IMR-90 (cell line): ENCODE results near the gene PAX8. TPM values are rescaled to one million over a fixed set of nuclear protein-coding genes. Genes with fewer than 3 reads are reported as not detected.
A peak's percentile ranks its signal among the peaks of the same experiment; 100 is the strongest.

ENCODE experiments used
- ATAC-seq: fragments of 200-7000 bp; cut with Tn5 transposase; 2 replicates; pipeline ENCODE4 v1.9.1; 2020; ENCODE audit warnings: low read depth, mild to moderate bottlenecking, moderate library complexity
- BruUV-seq: library from RNA; stranded (reverse); fragments of 400-500 nt; replicated peaks from 2 replicates; lab custom pipeline; 2021; lab: Mats Ljungman, UMichigan
- CTCF ChIA-PET: fragments of 300-600 bp; formaldehyde crosslinking; extraction: SDS; loops from one replicate; lab custom pipeline; 2021; ENCODE audit warnings: antibody characterized with exemption; lab: Yijun Ruan, JAX
- POLR2A ChIA-PET: fragments of 300-600 bp; sonication (Branson Sonifier 250); formaldehyde crosslinking; loops from one replicate; lab custom pipeline; 2022; ENCODE audit warnings: antibody characterized with exemption; ENCODE audit not compliant: unreplicated experiment; lab: Charles Lee
- DNase-seq: peaks from one replicate; pipeline ENCODE4 v3.0.0; 2013
- H2AFZ ChIP-seq: replicated peaks from 2 replicates; pipeline ENCODE3; 2013; ENCODE audit warnings: low read length, mild to moderate bottlenecking; ENCODE audit not compliant: poor library complexity
- H2AK5ac ChIP-seq: 2 replicates; pipeline ENCODE4 v1.6.1; 2013; ENCODE audit warnings: low read depth, low read length, inconsistent platforms
- H2AK9ac ChIP-seq: replicated peaks from 2 replicates; pipeline ENCODE3; 2013; ENCODE audit warnings: mild to moderate bottlenecking, low read depth, low read length, moderate library complexity; ENCODE audit not compliant: poor library complexity
- H2BK120ac ChIP-seq: 2 replicates; pipeline ENCODE4 v1.6.1; 2013; ENCODE audit warnings: low read depth, low read length, inconsistent platforms
- H2BK15ac ChIP-seq: 3 replicates; pipeline ENCODE4 v1.6.1; 2013; ENCODE audit warnings: low read depth, low read length, inconsistent platforms
- H2BK20ac ChIP-seq: 2 replicates; pipeline ENCODE4 v1.6.1; 2013; ENCODE audit warnings: low read depth, mild to moderate bottlenecking, inconsistent platforms, low read length, moderate library complexity
- H2BK5ac ChIP-seq: 2 replicates; pipeline ENCODE4 v1.6.1; 2013; ENCODE audit warnings: mild to moderate bottlenecking, low read depth, low read length, inconsistent platforms; ENCODE audit not compliant: poor library complexity, severe bottlenecking
- H3K14ac ChIP-seq: replicated peaks from 2 replicates; pipeline ENCODE4 v1.6.1; 2013; ENCODE audit warnings: low read depth, low read length, inconsistent platforms
- H3K18ac ChIP-seq: 2 replicates; pipeline ENCODE4 v1.6.1; 2013; ENCODE audit warnings: low read depth, low read length, control low read depth
- H3K23ac ChIP-seq: 2 replicates; pipeline ENCODE4 v1.6.1; 2013; ENCODE audit warnings: low read depth, low read length, inconsistent platforms
- H3K27ac ChIP-seq: 2 replicates; pipeline ENCODE4 v1.5.1; 2013; ENCODE audit warnings: mild to moderate bottlenecking, control low read depth, low read length; ENCODE audit not compliant: insufficient read depth
- H3K27me3 ChIP-seq: 2 replicates; pipeline ENCODE4 v1.6.1; 2013; ENCODE audit warnings: low read length; ENCODE audit not compliant: control insufficient read depth, insufficient read depth
- H3K36me3 ChIP-seq: 2 replicates; pipeline ENCODE4 v1.6.1; 2013; ENCODE audit warnings: low read length, mixed read lengths; ENCODE audit not compliant: control insufficient read depth, insufficient read depth
- H3K4ac ChIP-seq: 2 replicates; pipeline ENCODE4 v1.6.1; 2013; ENCODE audit warnings: low read depth, low read length, inconsistent platforms
- H3K4me1 ChIP-seq: 2 replicates; pipeline ENCODE4 v1.6.1; 2013; ENCODE audit warnings: low read length, mixed read lengths; ENCODE audit not compliant: control insufficient read depth, insufficient read depth
- H3K4me2 ChIP-seq: 2 replicates; pipeline ENCODE4 v1.6.1; 2013; ENCODE audit warnings: low read depth, mild to moderate bottlenecking, control low read depth, low read length, moderate library complexity
- H3K4me3 ChIP-seq: 2 replicates; pipeline ENCODE4 v1.5.1; 2013; ENCODE audit warnings: low read depth, mild to moderate bottlenecking, control low read depth, low read length, moderate library complexity; ENCODE audit not compliant: insufficient read depth
- H3K56ac ChIP-seq: 2 replicates; pipeline ENCODE4 v1.6.1; 2013; ENCODE audit warnings: low read length, inconsistent platforms; ENCODE audit not compliant: insufficient read depth; ENCODE audit errors: extremely low read depth
- H3K79me1 ChIP-seq, 2 experiments: 2 replicates each; pipeline ENCODE4 v1.6.1; 2013; ENCODE audit warnings: low read length in 2 of 2, inconsistent platforms in 1 of 2, low read depth in 1 of 2
- H3K9ac ChIP-seq: 2 replicates; pipeline ENCODE4 v1.6.1; 2013; ENCODE audit warnings: low read depth, low read length, control low read depth
- H3K9me1 ChIP-seq: 2 replicates; pipeline ENCODE4 v1.6.1; 2013; ENCODE audit warnings: low read length, inconsistent platforms; ENCODE audit not compliant: insufficient read depth
- H3K9me3 ChIP-seq: 2 replicates; pipeline ENCODE4 v1.6.1; 2013; ENCODE audit warnings: low read length; ENCODE audit not compliant: control insufficient read depth, insufficient read depth
- H4K20me1 ChIP-seq: 2 replicates; pipeline ENCODE4 v1.6.1; 2013; ENCODE audit warnings: low read length, inconsistent platforms; ENCODE audit not compliant: insufficient read depth
- H4K5ac ChIP-seq: 2 replicates; pipeline ENCODE4 v1.6.1; 2013; ENCODE audit warnings: mild to moderate bottlenecking, low read depth, low read length, control low read depth
- H4K8ac ChIP-seq, 2 experiments: 2 replicates each; pipeline ENCODE4 v1.6.1; 2013; ENCODE audit warnings: low read depth in 2 of 2, low read length in 2 of 2, control low read depth in 1 of 2, inconsistent platforms in 1 of 2
- H4K91ac ChIP-seq: 2 replicates; pipeline ENCODE4 v1.6.1; 2013; ENCODE audit warnings: low read depth, low read length, inconsistent platforms; ENCODE audit not compliant: insufficient read depth
- CHD1 ChIP-seq: IDR thresholded peaks from 2 replicates; pipeline ENCODE4 v1.6.1; 2012; ENCODE audit warnings: low read depth, low read length, improper control_type of control experiment
- CTCF ChIP-seq: conservative IDR thresholded peaks from 2 replicates; pipeline ENCODE4 v1.5.1; 2012; ENCODE audit warnings: mild to moderate bottlenecking, low read depth, low read length, improper control_type of control experiment
- ELK1 ChIP-seq: fragments of 150-350 bp; IDR thresholded peaks from 2 replicates; pipeline ENCODE4 v1.6.1; 2016; ENCODE audit warnings: low read depth, mild to moderate bottlenecking, low read length, moderate library complexity, borderline replicate concordance
- MAFK ChIP-seq: IDR thresholded peaks from 2 replicates; pipeline ENCODE4 v1.6.1; 2012; ENCODE audit warnings: low read depth, low read length, improper control_type of control experiment
- MAZ ChIP-seq: IDR thresholded peaks from 2 replicates; pipeline ENCODE4 v1.6.1; 2012; ENCODE audit warnings: low read depth, mild to moderate bottlenecking, low read length, improper control_type of control experiment, moderate library complexity, borderline replicate concordance
- MXI1 ChIP-seq: IDR thresholded peaks from 2 replicates; pipeline ENCODE4 v1.6.1; 2012; ENCODE audit warnings: low read depth, mild to moderate bottlenecking, low read length, moderate library complexity, borderline replicate concordance
- POLR2A ChIP-seq: IDR thresholded peaks from 2 replicates; pipeline ENCODE4 v1.6.1; 2012; ENCODE audit warnings: mild to moderate bottlenecking, low read depth, low read length
- RAD21 ChIP-seq: IDR thresholded peaks from 2 replicates; pipeline ENCODE4 v1.6.1; 2012; ENCODE audit warnings: low read length, improper control_type of control experiment
- RCOR1 ChIP-seq: IDR thresholded peaks from 2 replicates; pipeline ENCODE4 v1.6.1; 2012; ENCODE audit warnings: mild to moderate bottlenecking, low read length, improper control_type of control experiment; ENCODE audit not compliant: insufficient replicate concordance
- RFX5 ChIP-seq: IDR thresholded peaks from 2 replicates; pipeline ENCODE4 v1.8.0; 2012; ENCODE audit warnings: low read depth, mild to moderate bottlenecking, low read length, moderate library complexity
- SMC3 ChIP-seq: fragments of 150-350 bp; IDR thresholded peaks from 2 replicates; pipeline ENCODE4 v1.6.1; 2016; ENCODE audit warnings: low read depth, mild to moderate bottlenecking, antibody characterized with exemption, low read length, moderate library complexity
- USF2 ChIP-seq: fragments of 150-350 bp; IDR thresholded peaks from 2 replicates; pipeline ENCODE4 v1.6.1; 2017; ENCODE audit warnings: mild to moderate bottlenecking, antibody characterized with exemption, low read length, low read depth
- WGBS, 2 experiments: methylation state at CpG; one replicate each; pipeline versions ENCODE4 v1.1.5 to v1.1.7; 2013; ENCODE audit warnings: missing lambda C conversion rate in 2 of 2; ENCODE audit not compliant: insufficient read length in 1 of 2; ENCODE audit errors: extremely low coverage in 2 of 2; 5-methylcytosine and 5-hydroxymethylcytosine counted together
- dilution Hi-C: fragments of 300-500 bp; cut with HindIII; formaldehyde crosslinking; loops from one replicate; pipeline ENCODE4 v1.14.3; 2018; ENCODE audit warnings: low sequenced_read_pairs; ENCODE audit not compliant: unreplicated experiment
- in situ Hi-C: fragments of 300-500 bp; cut with MboI; formaldehyde crosslinking; loops from 3 replicates; pipeline ENCODE4 v1.14.3; 2019; ENCODE audit warnings: low sequenced_read_pairs, inconsistent platforms, mixed read lengths
- intact Hi-C: fragments of 100-400 bp; cut with micrococcal nuclease; formaldehyde crosslinking; loops from 2 replicates; pipeline ENCODE4 v1.10.0; 2022
- polyA plus RNA-seq, 3 experiments: library from polyadenylated mRNA; depleted of rRNA; stranded (reverse); fragments of >200 nt; gene quantifications; 2 replicates each; pipeline ENCODE4 v1.2.3, GENCODE V29; 2012; ENCODE audit warnings: low replicate concordance in 1 of 3
- total RNA-seq: library from RNA; depleted of rRNA; stranded (reverse); fragments of >200 nt; gene quantifications from 2 replicates; pipeline ENCODE4 v1.2.3, GENCODE V29; 2012

The PAX8 gene
- total and polyA plus RNA-seq, 2 of the 4 experiments (the other 2 are of a cell fraction) = 0.18 to 1.5 TPM

GRCh38 chr2:113198790-113199612, 79.7 kb downstream of the PAX8 start:
- H3K9me3 ChIP-seq = no peaks in the 10 kb centered on the region
- no peak overlapping the region for H4K5ac ChIP-seq
- TF ChIP-seq SMC3 (peak; percentile 54), MAZ (peak; percentile 93), RCOR1 (no peak), CHD1 (no peak), POLR2A (no peak), RAD21 (peak; percentile 44), MAFK (no peak), RFX5 (no peak), MXI1 (peak; percentile 82), CTCF (peak; percentile 83), USF2 (no peak), ELK1 (no peak)
- H4K91ac ChIP-seq = no peak overlapping the region
- H3K27ac ChIP-seq = no peak overlapping the region; the same call in 1 of the 2 replicates
- intact Hi-C loops (loop anchor here (1.0 kb wide), 2 partner anchors 61 to 119 kb away; no protein-coding TSS in a partner anchor), dilution Hi-C loops (no loop called here), in situ Hi-C loops (no loop called here)
- ChIA-PET CTCF (interaction anchor here (0.6 to 2.1 kb wide), 10 partner anchors 8 to 172 kb away, joined by 3 to 24 read pairs (median 4); no protein-coding TSS in a partner anchor), POLR2A (no interaction called here)
- no peak overlapping the region for H2AK5ac ChIP-seq
- H2AK9ac ChIP-seq = peak overlapping the region; percentile 47
- 1% methylated on average over 47 of the region's 79 CpGs; no CpG with 5 or more reads in 1 of the 2 experiments for WGBS, 2 experiments
- H3K9me1 ChIP-seq = no peaks in the 10 kb centered on the region
- H3K27me3 ChIP-seq = peaks cover 19% of the 10 kb centered on the region; the same call in 1 of the 2 replicates
- H3K23ac ChIP-seq = no peak overlapping the region
- H2BK120ac ChIP-seq = no peak overlapping the region
- H3K4me1 ChIP-seq = no peaks in the 10 kb centered on the region
- peak overlapping the region; percentile 78 for H3K4me3 ChIP-seq
- peak overlapping the region; percentile 95 for H2AFZ ChIP-seq
- no peak overlapping the region for H3K18ac ChIP-seq
- H2BK5ac ChIP-seq = no peak overlapping the region
- H3K56ac ChIP-seq = no peak overlapping the region
- peak overlapping the region; percentile 96 for H3K4me2 ChIP-seq
- H2BK20ac ChIP-seq = no peak overlapping the region
- H4K8ac ChIP-seq = peak overlapping the region in 1 of 2 experiments; percentile 75; a peak in 1 of 4 replicates
- DNase-seq (peak; percentile 47), ATAC-seq (peak; percentile 95)
- BruUV-seq = no TSS peak
- no peak overlapping the region for H3K4ac ChIP-seq
- H3K36me3 ChIP-seq = no peaks in the 10 kb centered on the region
- H4K20me1 ChIP-seq = no peaks in the 10 kb centered on the region
- H3K79me1 ChIP-seq = no peaks in the 10 kb centered on the region
- no peak overlapping the region for H2BK15ac ChIP-seq
- no peak overlapping the region for H3K14ac ChIP-seq
- peak overlapping the region; percentile 41 for H3K9ac ChIP-seq
